Measurements from ENCODE around the gene CCSAP. TPM values are rescaled to one million over a fixed set of nuclear protein-coding genes. Genes with fewer than 3 reads are reported as not detected.

The CCSAP gene
- total and polyA plus RNA-seq, 2 experiments from 2014 or later: 4.1 to 6.3 TPM

DNA sequence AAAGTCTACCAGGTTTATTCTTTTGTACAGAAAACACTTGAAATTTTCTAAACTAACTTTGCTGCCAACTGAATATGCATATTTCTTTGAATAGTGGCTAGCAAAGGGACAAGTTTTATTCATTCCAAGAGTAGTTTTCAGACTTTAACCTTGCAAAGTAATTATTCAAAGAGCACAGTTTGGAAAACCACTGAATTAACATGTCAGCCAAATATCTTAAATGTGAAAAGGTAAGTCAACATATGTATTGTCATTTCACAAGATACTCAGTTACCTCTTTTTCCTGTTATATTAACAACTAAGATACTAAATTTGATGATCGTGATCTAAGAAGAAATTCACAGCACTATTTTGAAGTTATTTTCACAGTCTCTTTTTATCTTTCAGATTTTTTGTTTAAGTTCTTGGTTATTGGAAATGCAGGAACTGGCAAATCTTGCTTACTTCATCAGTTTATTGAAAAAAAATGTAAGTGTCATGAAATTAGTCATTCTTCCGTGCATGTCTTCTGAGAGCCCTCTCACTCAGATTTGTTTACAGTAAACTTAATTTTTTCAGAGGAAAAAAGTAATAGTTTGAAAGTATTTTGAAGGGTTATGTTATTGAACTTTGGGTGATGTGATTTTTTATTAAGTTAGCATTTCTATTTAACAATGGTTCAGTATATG, 56.6 kb downstream of the CCSAP start:
- Histone ChIP-seq H3K9me3 (ENCODE audit: low read depth) (no peaks in the 10 kb centered on the region), H3K27ac (no peak overlapping the region), H3K4me3 (no peak overlapping the region), H3K27me3 (no peaks in the 10 kb centered on the region), H3K4me1 (ENCODE audit: low read depth) (no peaks in the 10 kb centered on the region), H3K36me3 (peaks cover 7% of the 10 kb centered on the region)
- no peak for TF ChIP-seq CTCF (IDR thresholded peaks at IDR 0.05; ENCODE audit: low read depth, low read length)
- DNase-seq (ENCODE audit: low read depth in 1 of 2, low spot score in 1 of 2): no peak

GRCh38 chr1:229285440-229285839, 57.4 kb downstream of the CCSAP start:
- peaks cover 7% of the 10 kb centered on the region for H3K36me3 ChIP-seq
- no peak for DNase-seq (ENCODE audit: low read depth in 1 of 2, low spot score in 1 of 2)
- no peak for TF ChIP-seq CTCF (IDR thresholded peaks at IDR 0.05; ENCODE audit: low read depth, low read length)
- no peaks in the 10 kb centered on the region for H3K9me3 ChIP-seq (ENCODE audit: low read depth)
- no peaks in the 10 kb centered on the region for H3K27me3 ChIP-seq
- no peaks in the 10 kb centered on the region for H3K4me1 ChIP-seq (ENCODE audit: low read depth)
- no peak overlapping the region for H3K4me3 ChIP-seq
- no peak overlapping the region for H3K27ac ChIP-seq

DNA sequence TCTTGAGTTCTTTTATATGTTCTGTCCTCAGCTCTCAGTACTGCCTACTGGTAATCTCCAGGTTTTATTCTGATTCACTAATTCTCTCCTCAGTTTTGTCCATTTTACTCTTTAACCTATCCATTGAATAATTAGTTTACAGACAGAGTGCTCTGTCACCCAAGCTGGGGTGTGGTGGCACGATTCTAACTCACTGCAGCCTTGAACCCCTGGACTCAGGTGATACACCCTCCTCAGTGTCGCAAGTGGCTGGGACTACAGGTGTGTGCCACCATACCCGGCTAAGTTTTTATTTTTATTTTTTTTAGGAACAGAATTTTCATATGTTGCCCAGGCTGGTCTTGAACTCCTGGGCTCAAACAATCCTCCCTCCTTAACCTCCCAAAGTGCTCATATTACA, 58.0 kb downstream of the CCSAP start:
- no peak overlapping the region for H3K4me3 ChIP-seq
- TF ChIP-seq CTCF (IDR thresholded peaks at IDR 0.05; ENCODE audit: low read depth, low read length): no peak
- H3K9me3 ChIP-seq (ENCODE audit: low read depth): no peaks in the 10 kb centered on the region
- DNase-seq (ENCODE audit: low read depth in 1 of 2, low spot score in 1 of 2): no peak
- H3K4me1 ChIP-seq (ENCODE audit: low read depth): no peaks in the 10 kb centered on the region
- no peaks in the 10 kb centered on the region for H3K27me3 ChIP-seq
- H3K36me3 ChIP-seq: peaks cover 7% of the 10 kb centered on the region
- no peak overlapping the region for H3K27ac ChIP-seq

GRCh38 chr1:229283183-229283611, 59.6 kb downstream of the CCSAP start:
- no peak for TF ChIP-seq CTCF (IDR thresholded peaks at IDR 0.05; ENCODE audit: low read depth, low read length)
- H3K27ac ChIP-seq: no peak overlapping the region
- no peaks in the 10 kb centered on the region for H3K36me3 ChIP-seq
- no peaks in the 10 kb centered on the region for H3K27me3 ChIP-seq
- no peaks in the 10 kb centered on the region for H3K9me3 ChIP-seq (ENCODE audit: low read depth)
- H3K4me3 ChIP-seq: no peak overlapping the region
- DNase-seq (ENCODE audit: low read depth in 1 of 2, low spot score in 1 of 2): no peak
- H3K4me1 ChIP-seq (ENCODE audit: low read depth): no peaks in the 10 kb centered on the region

- no peak for TF ChIP-seq CTCF (IDR thresholded peaks at IDR 0.05; ENCODE audit: low read depth, low read length)
- no peaks in the 10 kb centered on the region for H3K27me3 ChIP-seq
- no peak overlapping the region for H3K27ac ChIP-seq
- H3K9me3 ChIP-seq (ENCODE audit: low read depth): no peaks in the 10 kb centered on the region
- DNase-seq (ENCODE audit: low read depth in 1 of 2, low spot score in 1 of 2): no peak
- H3K4me1 ChIP-seq (ENCODE audit: low read depth): no peaks in the 10 kb centered on the region
- H3K4me3 ChIP-seq: no peak overlapping the region
- no peaks in the 10 kb centered on the region for H3K36me3 ChIP-seq
Measured at GRCh38 chr1:229282295-229282823, 60.5 kb downstream of the CCSAP start.

All from cardiac muscle cell (in vitro differentiated cells and primary cell).